ENCODE data around the gene VCAN. TPM values are rescaled to one million over a fixed set of nuclear protein-coding genes. Genes with fewer than 3 reads are reported as not detected.

Gene VCAN
- total RNA-seq, 1 donor from 2014 or later = 71.2 TPM

- intact Hi-C loops (cut with DNase I) = no loop called here
- Histone ChIP-seq H3K27ac (no peak overlapping the region), H3K9me3 (no peaks in the 10 kb centered on the region), H3K27me3 (no peaks in the 10 kb centered on the region), H3K36me3 (no peaks in the 10 kb centered on the region), H3K4me1 (peaks cover 11% of the 10 kb centered on the region), H3K4me3 (no peak overlapping the region)
- no peak for DNase-seq (ENCODE audit: extremely low spot score in 2 of 2)
- no peak for TF ChIP-seq POLR2AphosphoS5 (IDR thresholded peaks at IDR 0.05; ENCODE audit: insufficient read depth in 1 of 2, low read depth in 1 of 2)
- no peak for TF ChIP-seq CTCF (IDR thresholded peaks at IDR 0.05)
- TF ChIP-seq POLR2A (IDR thresholded peaks at IDR 0.05) = no peak
Measured at GRCh38 chr5:83562071-83562606, 90.6 kb downstream of the VCAN start.

- Histone ChIP-seq H3K27ac (no peak overlapping the region), H3K27me3 (no peaks in the 10 kb centered on the region), H3K4me3 (no peak overlapping the region), H3K4me1 (peaks cover 18% of the 10 kb centered on the region), H3K9me3 (no peaks in the 10 kb centered on the region), H3K36me3 (no peaks in the 10 kb centered on the region)
- intact Hi-C loops (cut with DNase I) = no loop called here
- no peak for DNase-seq (ENCODE audit: extremely low spot score in 2 of 2)
- no peak for TF ChIP-seq POLR2AphosphoS5 (IDR thresholded peaks at IDR 0.05; ENCODE audit: insufficient read depth in 1 of 2, low read depth in 1 of 2)
- no peak for TF ChIP-seq CTCF (IDR thresholded peaks at IDR 0.05)
- TF ChIP-seq POLR2A (IDR thresholded peaks at IDR 0.05) = no peak
Measured at GRCh38 chr5:83562791-83563557, 91.4 kb downstream of the VCAN start.

- intact Hi-C loops (cut with DNase I) = no loop called here
- Histone ChIP-seq H3K27me3 (no peaks in the 10 kb centered on the region), H3K4me1 (peaks cover 18% of the 10 kb centered on the region), H3K4me3 (no peak overlapping the region), H3K36me3 (no peaks in the 10 kb centered on the region), H3K9me3 (no peaks in the 10 kb centered on the region), H3K27ac (no peak overlapping the region)
- TF ChIP-seq CTCF (IDR thresholded peaks at IDR 0.05) (no peak), POLR2A (IDR thresholded peaks at IDR 0.05) (no peak), POLR2AphosphoS5 (IDR thresholded peaks at IDR 0.05; ENCODE audit: insufficient read depth in 1 of 2, low read depth in 1 of 2) (no peak)
- DNase-seq (ENCODE audit: extremely low spot score in 2 of 2) = no peak
Measured at GRCh38 chr5:83563631-83564030, 92.1 kb downstream of the VCAN start.

- TF ChIP-seq POLR2A (IDR thresholded peaks at IDR 0.05) = no peak
- peak; percentile 50 to 71 (median 55) for TF ChIP-seq CTCF (IDR thresholded peaks at IDR 0.05)
- H3K4me3 ChIP-seq = no peak overlapping the region
- H3K4me1 ChIP-seq = peaks cover 18% of the 10 kb centered on the region
- no peak for DNase-seq (ENCODE audit: extremely low spot score in 2 of 2)
- H3K27me3 ChIP-seq = no peaks in the 10 kb centered on the region
- no peak overlapping the region for H3K27ac ChIP-seq
- no peaks in the 10 kb centered on the region for H3K36me3 ChIP-seq
- intact Hi-C loops (cut with DNase I) = no loop called here
- no peaks in the 10 kb centered on the region for H3K9me3 ChIP-seq
Measured at GRCh38 chr5:83564069-83564749, 92.7 kb downstream of the VCAN start.

- TF ChIP-seq POLR2A (IDR thresholded peaks at IDR 0.05) = no peak
- TF ChIP-seq CTCF (IDR thresholded peaks at IDR 0.05) = no peak
- no peak for TF ChIP-seq POLR2AphosphoS5 (IDR thresholded peaks at IDR 0.05; ENCODE audit: insufficient read depth in 1 of 2, low read depth in 1 of 2)
- intact Hi-C loops (cut with DNase I) = no loop called here
- no peak overlapping the region for H3K27ac ChIP-seq
- DNase-seq (ENCODE audit: extremely low spot score in 2 of 2) = no peak
- H3K27me3 ChIP-seq = no peaks in the 10 kb centered on the region
- H3K9me3 ChIP-seq = no peaks in the 10 kb centered on the region
- peaks cover 14% of the 10 kb centered on the region for H3K4me1 ChIP-seq
- no peaks in the 10 kb centered on the region for H3K36me3 ChIP-seq
- no peak overlapping the region for H3K4me3 ChIP-seq
Measured at GRCh38 chr5:83567741-83568140, 96.2 kb downstream of the VCAN start.
